OCI-LY1 (cell line): ENCODE results near the gene RAPGEF6.

Experiments
- CTCF ChIP-seq: fragments of 200-600 bp; sonication (generic), shearing (Covaris generic); IDR thresholded peaks from 2 replicates; pipeline ENCODE4 v1.5.1; 2017; ENCODE audit warnings: mild to moderate bottlenecking, antibody characterized with exemption, low read length, moderate library complexity, mixed read lengths
- EZH2 ChIP-seq: fragments of 200-600 bp; sonication (generic), shearing (Covaris generic); IDR thresholded peaks from 2 replicates; pipeline ENCODE4 v1.8.0; 2017; ENCODE audit warnings: borderline replicate concordance, mixed run types, mild to moderate bottlenecking, antibody characterized with exemption, low read length, moderate library complexity, mixed read lengths

- no peak for TF ChIP-seq CTCF
- TF ChIP-seq EZH2 = no peak
Observed at GRCh38 chr5:131679911-131680310, 44.9 kb upstream of the RAPGEF6 start.
